ENCODE results near the gene DOLPP1. TPM values are rescaled to one million over a fixed set of nuclear protein-coding genes. Genes with fewer than 3 reads are reported as not detected.

The DOLPP1 gene
- total and polyA plus RNA-seq, 7 experiments from 2014 or later = 5.7 to 17.1 (median 11.9) TPM

DNA sequence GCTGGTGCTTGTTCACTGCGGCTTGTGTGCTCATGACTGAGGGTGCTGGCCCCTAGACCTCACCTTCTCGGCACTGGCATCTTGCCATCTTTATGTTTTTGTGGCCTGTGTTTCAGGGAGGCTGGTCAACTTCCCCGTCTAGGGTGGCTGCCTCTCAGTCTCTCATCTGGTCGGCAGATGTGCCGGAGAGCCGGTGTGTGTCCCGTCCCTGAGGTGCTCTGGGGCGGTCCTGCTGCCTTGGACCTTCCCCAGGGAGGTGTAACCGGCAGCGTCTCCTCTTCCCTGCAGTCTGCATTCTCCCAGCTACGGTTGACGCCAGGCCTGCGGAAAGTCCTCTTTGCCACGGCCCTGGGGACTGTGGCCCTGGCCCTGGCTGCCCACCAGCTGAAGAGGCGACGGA is 38.9 kb upstream of the DOLPP1 start:
- Mint-ChIP-seq H3K4me1 (peaks cover 15 to 32% (median 25%) of the 10 kb centered on the region in 7 donors), H3K9me3 (peaks cover 0 to 3% (median 0%) of the 10 kb centered on the region in 11 donors), H3K36me3 (peaks cover 7 to 22% (median 12%) of the 10 kb centered on the region in 5 donors), H3K27me3 (no peaks in the 10 kb centered on the region), H3K27ac (no peak overlapping the region), H3K4me3 (no peak overlapping the region)
- no peaks in the 10 kb centered on the region for H3K27me3 ChIP-seq (ENCODE audit: control insufficient read depth in 2 of 2, insufficient read depth in 2 of 2, low read length in 2 of 2)
- ATAC-seq (no peak), DNase-seq (no peak)
- CTCF ChIA-PET = no interaction called here
- no peak overlapping the region for H3K27ac ChIP-seq (ENCODE audit: low read depth, low read length)
- H3K9me3 ChIP-seq (ENCODE audit: control insufficient read depth in 2 of 3, low read length in 3 of 3) = no peaks in the 10 kb centered on the region
- H3K36me3 ChIP-seq (ENCODE audit: control insufficient read depth in 2 of 3, insufficient read depth in 3 of 3, low read length in 3 of 3) = peaks cover 0 to 45% (median 6%) of the 10 kb centered on the region in 3 experiments
- H3K4me1 ChIP-seq (ENCODE audit: control insufficient read depth in 2 of 2, insufficient read depth in 2 of 2, low read length in 2 of 2) = peaks cover 11 to 15% of the 10 kb centered on the region in 2 donors
- H3K4me3 ChIP-seq (ENCODE audit: low read length) = no peak overlapping the region
- POLR2A ChIA-PET = no interaction called here
- intact Hi-C loops (cut with micrococcal nuclease) = no loop called here

DNA sequence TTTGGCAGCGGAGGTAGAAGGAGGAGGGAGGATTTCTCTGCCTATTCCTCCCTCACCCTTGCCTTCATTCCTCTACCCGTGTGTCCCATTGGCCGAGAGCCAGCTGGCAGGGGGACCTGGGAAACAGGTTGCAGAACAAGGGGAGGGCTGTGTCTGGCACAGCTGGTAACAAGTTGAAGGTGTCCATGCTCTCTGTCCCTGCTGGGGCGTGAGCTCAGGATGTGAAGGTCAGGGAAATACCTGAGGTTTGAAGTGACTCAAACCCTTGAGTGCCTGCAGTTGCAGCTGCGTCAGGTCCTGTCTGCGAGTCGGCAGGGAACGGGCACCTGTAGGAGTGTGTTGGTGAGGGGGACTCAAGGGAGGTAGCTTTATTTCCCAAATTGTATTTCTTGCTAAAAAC is 28.3 kb upstream of the DOLPP1 start:
- no peak for DNase-seq
- H3K36me3 ChIP-seq (ENCODE audit: control insufficient read depth in 2 of 3, insufficient read depth in 3 of 3, low read length in 3 of 3) = peaks cover 0 to 53% (median 5%) of the 10 kb centered on the region in 3 experiments
- H3K27me3 ChIP-seq (ENCODE audit: control insufficient read depth in 2 of 2, insufficient read depth in 2 of 2, low read length in 2 of 2) = no peaks in the 10 kb centered on the region
- ATAC-seq = no peak
- no peak overlapping the region for H3K4me3 ChIP-seq (ENCODE audit: low read length)
- Mint-ChIP-seq H3K27ac (peak overlapping the region in 1 of 9 donors; percentile 62), H3K9me3 (no peaks in the 10 kb centered on the region), H3K4me1 (no peaks in the 10 kb centered on the region), H3K27me3 (no peaks in the 10 kb centered on the region), H3K36me3 (peaks cover 0 to 21% (median 4%) of the 10 kb centered on the region in 5 donors), H3K4me3 (no peak overlapping the region)
- POLR2A ChIA-PET = no interaction called here
- no peaks in the 10 kb centered on the region for H3K9me3 ChIP-seq (ENCODE audit: control insufficient read depth in 2 of 3, low read length in 3 of 3)
- H3K4me1 ChIP-seq (ENCODE audit: control insufficient read depth in 2 of 2, insufficient read depth in 2 of 2, low read length in 2 of 2) = no peaks in the 10 kb centered on the region
- no peak overlapping the region for H3K27ac ChIP-seq (ENCODE audit: low read depth, low read length)
- intact Hi-C loops (cut with micrococcal nuclease) = no loop called here
- CTCF ChIA-PET = no interaction called here

DNA sequence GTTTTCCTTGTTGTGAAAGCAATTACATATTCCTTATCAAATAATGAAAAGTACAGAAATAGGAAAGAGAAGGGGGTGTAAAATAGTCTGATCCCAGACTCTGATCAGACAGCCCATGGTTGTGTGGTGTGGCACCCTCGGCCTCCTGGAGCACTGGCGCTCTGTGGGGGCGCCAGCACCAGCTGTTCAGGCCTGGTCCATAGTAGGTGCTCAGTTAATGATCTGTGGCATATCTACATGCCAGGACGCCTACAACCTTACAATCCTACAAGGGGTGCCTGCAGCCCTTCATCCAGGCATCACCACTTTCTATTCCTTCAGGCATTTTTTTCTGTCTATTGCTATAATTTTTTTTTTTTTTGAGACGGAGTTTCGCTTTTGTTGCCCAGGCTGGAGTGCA is 27.9 kb upstream of the DOLPP1 start:
- Histone ChIP-seq H3K4me3 (ENCODE audit: low read length) (no peak overlapping the region), H3K9me3 (ENCODE audit: control insufficient read depth in 2 of 3, low read length in 3 of 3) (no peaks in the 10 kb centered on the region), H3K36me3 (ENCODE audit: control insufficient read depth in 2 of 3, insufficient read depth in 3 of 3, low read length in 3 of 3) (peaks cover 0 to 49% (median 5%) of the 10 kb centered on the region in 3 experiments), H3K4me1 (ENCODE audit: control insufficient read depth in 2 of 2, insufficient read depth in 2 of 2, low read length in 2 of 2) (no peaks in the 10 kb centered on the region), H3K27ac (ENCODE audit: low read depth, low read length) (no peak overlapping the region), H3K27me3 (ENCODE audit: control insufficient read depth in 2 of 2, insufficient read depth in 2 of 2, low read length in 2 of 2) (no peaks in the 10 kb centered on the region)
- DNase-seq = no peak
- intact Hi-C loops (cut with micrococcal nuclease) = no loop called here
- Mint-ChIP-seq H3K9me3 (no peaks in the 10 kb centered on the region), H3K4me3 (no peak overlapping the region), H3K4me1 (no peaks in the 10 kb centered on the region), H3K27ac (no peak overlapping the region), H3K27me3 (no peaks in the 10 kb centered on the region), H3K36me3 (peaks cover 0 to 24% (median 4%) of the 10 kb centered on the region in 5 donors)
- ChIA-PET POLR2A (no interaction called here), CTCF (no interaction called here)
- ATAC-seq = no peak

DNA sequence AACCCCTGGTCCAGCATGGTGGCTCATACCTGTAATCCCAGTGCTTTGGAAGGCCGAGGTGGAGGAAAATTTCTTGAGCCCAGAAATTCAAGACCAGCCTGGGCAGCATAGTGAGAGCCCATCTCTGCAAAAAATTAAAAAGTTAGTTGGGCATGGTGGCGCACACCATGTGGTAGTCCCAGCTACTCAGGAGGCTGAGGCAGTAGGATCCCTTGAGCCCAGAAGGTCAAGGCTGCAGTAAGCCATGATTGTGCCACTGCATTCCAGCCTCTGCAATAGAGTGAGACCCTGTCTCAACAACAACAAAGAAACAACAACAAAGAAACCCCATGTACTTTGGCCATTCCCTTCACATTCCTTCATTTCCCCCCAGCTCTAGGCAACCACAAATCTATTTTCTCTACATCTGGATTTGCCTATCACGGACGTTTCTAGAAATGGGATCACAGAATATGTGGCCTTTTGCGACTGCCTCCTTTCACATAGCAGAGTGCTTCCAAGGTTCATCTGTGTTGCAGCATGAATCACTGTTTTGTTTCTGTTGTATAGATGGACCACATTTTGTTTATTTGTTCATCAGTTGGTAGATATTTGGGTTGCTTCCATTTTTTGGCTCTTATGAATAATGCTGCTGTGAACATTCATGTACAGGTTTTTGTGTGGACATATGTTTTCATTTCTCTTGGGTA is 26.6 kb upstream of the DOLPP1 start:
- Mint-ChIP-seq H3K27ac (peak overlapping the region in 1 of 9 donors; percentile 31), H3K27me3 (no peaks in the 10 kb centered on the region), H3K4me3 (no peak overlapping the region), H3K4me1 (no peaks in the 10 kb centered on the region), H3K9me3 (no peaks in the 10 kb centered on the region), H3K36me3 (peaks cover 0 to 23% (median 4%) of the 10 kb centered on the region in 5 donors)
- Histone ChIP-seq H3K4me1 (ENCODE audit: control insufficient read depth in 2 of 2, insufficient read depth in 2 of 2, low read length in 2 of 2) (no peaks in the 10 kb centered on the region), H3K36me3 (ENCODE audit: control insufficient read depth in 2 of 3, insufficient read depth in 3 of 3, low read length in 3 of 3) (peaks cover 0 to 43% (median 0%) of the 10 kb centered on the region in 3 experiments), H3K27ac (ENCODE audit: low read depth, low read length) (no peak overlapping the region), H3K27me3 (ENCODE audit: control insufficient read depth in 2 of 2, insufficient read depth in 2 of 2, low read length in 2 of 2) (no peaks in the 10 kb centered on the region), H3K9me3 (ENCODE audit: control insufficient read depth in 2 of 3, low read length in 3 of 3) (no peaks in the 10 kb centered on the region), H3K4me3 (ENCODE audit: low read length) (no peak overlapping the region)
- ChIA-PET POLR2A (no interaction called here), CTCF (no interaction called here)
- intact Hi-C loops (cut with micrococcal nuclease) = no loop called here
- no peak for ATAC-seq
- no peak for DNase-seq

DNA sequence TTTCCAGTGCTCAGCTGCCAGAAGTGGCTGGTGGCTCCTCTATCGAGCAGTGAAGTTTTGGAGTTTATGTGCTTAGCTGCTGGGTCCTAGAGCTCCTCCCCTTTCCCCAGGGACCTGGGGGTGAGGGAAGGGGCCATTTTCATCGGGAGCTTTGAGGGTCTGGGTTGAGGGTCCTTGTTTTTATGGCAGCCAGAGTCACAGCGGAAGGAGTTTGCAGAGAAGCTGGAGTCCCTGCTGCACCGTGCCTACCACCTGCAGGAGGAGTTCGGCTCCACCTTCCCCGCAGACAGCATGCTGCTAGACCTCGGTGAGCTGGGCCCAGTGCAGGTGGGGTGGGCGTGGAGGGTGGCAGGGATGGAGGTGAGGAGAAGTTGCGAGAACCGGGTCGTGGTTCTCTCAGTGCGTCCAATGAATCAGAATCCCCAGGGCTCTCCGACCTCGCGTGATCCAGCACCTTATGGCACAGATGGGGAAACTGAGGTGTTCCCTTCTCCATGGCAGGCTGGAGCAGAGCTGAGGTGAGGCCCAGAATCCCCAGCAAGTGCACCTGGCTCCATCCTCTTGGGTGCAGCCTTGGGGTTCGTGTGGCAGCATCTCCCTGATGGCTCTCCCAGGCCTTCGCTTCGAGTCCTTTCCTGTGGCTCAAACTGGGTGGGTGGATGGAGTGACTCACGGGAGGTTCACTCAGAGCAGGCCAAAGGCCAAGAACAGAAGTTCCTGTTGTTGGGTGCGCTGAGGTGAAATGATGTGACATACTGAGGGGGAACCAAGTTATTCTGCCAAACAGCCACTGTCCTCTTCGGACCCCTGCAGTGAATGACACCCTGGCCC is 21.7 kb upstream of the DOLPP1 start:
- H3K4me1 ChIP-seq (ENCODE audit: control insufficient read depth in 2 of 2, insufficient read depth in 2 of 2, low read length in 2 of 2) = no peaks in the 10 kb centered on the region
- Mint-ChIP-seq H3K4me3 (no peak overlapping the region), H3K36me3 (peaks cover 0 to 33% (median 4%) of the 10 kb centered on the region in 5 donors), H3K4me1 (no peaks in the 10 kb centered on the region), H3K27ac (peak overlapping the region in 1 of 9 donors; percentile 25), H3K9me3 (no peaks in the 10 kb centered on the region), H3K27me3 (no peaks in the 10 kb centered on the region)
- POLR2A ChIA-PET = interaction anchor here (0.9 to 1.3 kb wide), 2 partner anchors 8 to 15 kb away, joined by 3 read pairs; no protein-coding TSS in a partner anchor
- H3K27me3 ChIP-seq (ENCODE audit: control insufficient read depth in 2 of 2, insufficient read depth in 2 of 2, low read length in 2 of 2) = no peaks in the 10 kb centered on the region
- no peaks in the 10 kb centered on the region for H3K9me3 ChIP-seq (ENCODE audit: control insufficient read depth in 2 of 3, low read length in 3 of 3)
- peaks cover 0 to 53% (median 0%) of the 10 kb centered on the region in 3 experiments for H3K36me3 ChIP-seq (ENCODE audit: control insufficient read depth in 2 of 3, insufficient read depth in 3 of 3, low read length in 3 of 3)
- no peak for DNase-seq
- no peak overlapping the region for H3K4me3 ChIP-seq (ENCODE audit: low read length)
- no peak for ATAC-seq
- CTCF ChIA-PET = no interaction called here
- H3K27ac ChIP-seq (ENCODE audit: low read depth, low read length) = no peak overlapping the region
- intact Hi-C loops (cut with micrococcal nuclease) = no loop called here

DNA sequence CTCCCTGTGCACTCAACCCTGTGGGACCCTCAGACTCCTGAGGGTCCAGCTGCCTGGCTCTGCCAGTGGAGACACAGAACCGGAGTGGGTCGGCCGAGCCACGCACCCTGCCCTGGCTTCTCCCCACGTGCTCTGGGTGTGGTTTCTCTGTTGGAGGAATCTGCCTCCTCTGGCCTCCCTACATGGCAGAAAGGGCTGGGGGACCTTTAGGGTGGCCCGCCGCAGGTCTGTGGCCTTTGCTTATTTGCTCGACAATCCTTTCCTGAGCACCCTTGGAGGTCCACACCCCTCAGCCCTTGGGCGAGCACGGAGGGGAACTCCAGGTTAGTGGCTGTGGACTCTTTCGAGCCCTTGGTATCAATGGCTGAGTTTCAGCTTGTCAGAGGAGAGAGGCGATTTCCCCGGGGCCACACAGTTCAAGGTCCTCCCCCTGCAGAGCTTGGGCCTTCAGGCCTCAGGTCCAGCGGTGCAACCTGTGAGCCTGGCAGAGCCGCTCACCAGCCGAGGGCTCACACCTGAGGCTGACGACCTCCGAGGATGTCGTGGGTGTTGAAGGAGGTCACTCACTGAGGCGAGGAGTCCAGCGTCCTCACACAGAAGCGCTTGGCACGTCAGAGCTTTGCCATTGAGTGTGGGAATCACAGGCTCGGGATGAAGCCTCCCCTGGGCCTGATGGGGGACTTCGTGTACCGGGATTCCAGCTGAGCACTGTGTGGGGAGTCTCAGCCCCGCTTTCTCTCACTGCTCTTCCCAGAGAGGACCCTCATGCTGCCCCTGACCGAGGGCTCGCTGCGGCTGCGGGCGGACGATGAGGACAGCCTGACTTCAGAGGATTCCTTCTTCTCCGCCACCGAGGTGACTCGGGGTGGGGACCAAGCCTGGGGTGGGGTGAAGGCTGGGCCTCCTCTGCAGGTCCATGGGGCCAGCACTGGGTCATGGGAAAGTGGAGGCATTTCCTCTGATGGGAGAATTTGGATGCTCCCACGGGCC is 20.8 kb upstream of the DOLPP1 start:
- Histone ChIP-seq H3K27me3 (ENCODE audit: control insufficient read depth in 2 of 2, insufficient read depth in 2 of 2, low read length in 2 of 2) (no peaks in the 10 kb centered on the region), H3K4me3 (ENCODE audit: low read length) (no peak overlapping the region), H3K4me1 (ENCODE audit: control insufficient read depth in 2 of 2, insufficient read depth in 2 of 2, low read length in 2 of 2) (no peaks in the 10 kb centered on the region), H3K36me3 (ENCODE audit: control insufficient read depth in 2 of 3, insufficient read depth in 3 of 3, low read length in 3 of 3) (peaks cover 0 to 52% (median 0%) of the 10 kb centered on the region in 3 experiments), H3K9me3 (ENCODE audit: control insufficient read depth in 2 of 3, low read length in 3 of 3) (no peaks in the 10 kb centered on the region), H3K27ac (ENCODE audit: low read depth, low read length) (no peak overlapping the region)
- H3K36me3 Mint-ChIP-seq = peaks cover 0 to 31% (median 4%) of the 10 kb centered on the region in 5 donors
- ATAC-seq (no peak), DNase-seq (no peak)
- H3K9me3 Mint-ChIP-seq = no peaks in the 10 kb centered on the region
- H3K4me3 Mint-ChIP-seq = no peak overlapping the region
- no peaks in the 10 kb centered on the region for H3K4me1 Mint-ChIP-seq
- CTCF ChIA-PET = no interaction called here
- intact Hi-C loops (cut with micrococcal nuclease) = no loop called here
- POLR2A ChIA-PET = interaction anchor here (0.6 to 1.3 kb wide), 2 partner anchors 9 to 335 kb away, joined by 3 read pairs; no protein-coding TSS in a partner anchor
- no peaks in the 10 kb centered on the region for H3K27me3 Mint-ChIP-seq
- no peak overlapping the region for H3K27ac Mint-ChIP-seq

Measured in naive thymus-derived CD4-positive, alpha-beta T cell (primary cell).